Measurements from ENCODE around the gene PRR5L. TPM values are rescaled to one million over a fixed set of nuclear protein-coding genes. Genes with fewer than 3 reads are reported as not detected.

PRR5L gene
- total RNA-seq, 4 donors from 2014 or later, result 4.7 to 11.5 (median 6.0) TPM

DNA sequence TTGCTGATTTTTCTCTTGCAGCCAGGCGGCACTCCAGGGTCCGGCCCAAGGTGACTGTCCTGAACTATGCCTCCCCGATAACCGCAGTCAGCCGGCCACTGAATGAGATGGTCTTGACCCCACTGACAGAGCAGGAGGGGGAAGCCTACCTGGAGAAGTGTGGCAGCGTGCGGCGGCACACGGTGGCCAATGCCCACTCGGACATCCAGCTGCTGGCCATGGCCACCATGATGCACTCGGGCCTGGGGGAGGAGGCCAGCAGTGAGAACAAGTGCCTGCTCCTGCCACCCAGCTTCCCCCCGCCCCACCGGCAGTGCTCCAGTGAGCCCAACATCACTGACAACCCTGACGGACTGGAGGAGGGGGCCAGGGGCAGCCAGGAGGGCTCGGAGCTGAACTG is 166.2 kb downstream of the PRR5L start:
- H3K27ac ChIP-seq, result no peak overlapping the region
- H3K27me3 ChIP-seq, result no peaks in the 10 kb centered on the region
- no peak for DNase-seq
- intact Hi-C loops (cut with DNase I), result no loop called here
- TF ChIP-seq, protein P1, sequence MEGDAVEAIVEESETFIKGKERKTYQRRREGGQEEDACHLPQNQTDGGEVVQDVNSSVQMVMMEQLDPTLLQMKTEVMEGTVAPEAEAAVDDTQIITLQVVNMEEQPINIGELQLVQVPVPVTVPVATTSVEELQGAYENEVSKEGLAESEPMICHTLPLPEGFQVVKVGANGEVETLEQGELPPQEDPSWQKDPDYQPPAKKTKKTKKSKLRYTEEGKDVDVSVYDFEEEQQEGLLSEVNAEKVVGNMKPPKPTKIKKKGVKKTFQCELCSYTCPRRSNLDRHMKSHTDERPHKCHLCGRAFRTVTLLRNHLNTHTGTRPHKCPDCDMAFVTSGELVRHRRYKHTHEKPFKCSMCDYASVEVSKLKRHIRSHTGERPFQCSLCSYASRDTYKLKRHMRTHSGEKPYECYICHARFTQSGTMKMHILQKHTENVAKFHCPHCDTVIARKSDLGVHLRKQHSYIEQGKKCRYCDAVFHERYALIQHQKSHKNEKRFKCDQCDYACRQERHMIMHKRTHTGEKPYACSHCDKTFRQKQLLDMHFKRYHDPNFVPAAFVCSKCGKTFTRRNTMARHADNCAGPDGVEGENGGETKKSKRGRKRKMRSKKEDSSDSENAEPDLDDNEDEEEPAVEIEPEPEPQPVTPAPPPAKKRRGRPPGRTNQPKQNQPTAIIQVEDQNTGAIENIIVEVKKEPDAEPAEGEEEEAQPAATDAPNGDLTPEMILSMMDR (IDR thresholded peaks at IDR 0.05), result no peak
- no peak for TF ChIP-seq POLR2A (IDR thresholded peaks at IDR 0.05)
- H3K9me3 ChIP-seq, result no peaks in the 10 kb centered on the region
- no peaks in the 10 kb centered on the region for H3K4me1 ChIP-seq
- no peaks in the 10 kb centered on the region for H3K36me3 ChIP-seq
- WGBS, 2 donors, result 89 to 98% methylated on average over 5 to 10 of the region's 15 CpGs
- no peak overlapping the region for H3K4me3 ChIP-seq (replicated peaks in 1 of 3)

DNA sequence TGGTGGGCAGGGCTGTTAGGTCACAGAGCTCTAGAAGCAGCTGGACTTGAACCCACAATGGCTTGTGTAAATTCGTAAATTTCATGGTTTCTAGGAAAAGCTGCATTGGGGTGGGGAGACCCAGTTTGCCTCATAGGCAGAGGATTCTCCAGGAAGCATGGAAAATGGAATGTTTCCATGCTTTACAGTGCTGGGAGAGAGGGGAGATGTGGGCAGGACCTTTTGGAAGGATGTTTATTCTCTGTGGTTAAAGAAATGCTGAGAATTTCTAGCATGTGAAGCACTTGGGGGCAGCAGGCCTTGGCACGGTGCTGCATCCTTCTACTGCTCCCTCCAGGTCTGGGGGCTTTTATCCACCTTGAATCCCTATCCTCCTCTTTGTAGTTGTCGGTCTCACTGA is 167.7 kb downstream of the PRR5L start:
- intact Hi-C loops (cut with DNase I), result no loop called here
- 57 to 61% methylated on average over 3 of the region's 3 CpGs for WGBS, 2 donors

DNA sequence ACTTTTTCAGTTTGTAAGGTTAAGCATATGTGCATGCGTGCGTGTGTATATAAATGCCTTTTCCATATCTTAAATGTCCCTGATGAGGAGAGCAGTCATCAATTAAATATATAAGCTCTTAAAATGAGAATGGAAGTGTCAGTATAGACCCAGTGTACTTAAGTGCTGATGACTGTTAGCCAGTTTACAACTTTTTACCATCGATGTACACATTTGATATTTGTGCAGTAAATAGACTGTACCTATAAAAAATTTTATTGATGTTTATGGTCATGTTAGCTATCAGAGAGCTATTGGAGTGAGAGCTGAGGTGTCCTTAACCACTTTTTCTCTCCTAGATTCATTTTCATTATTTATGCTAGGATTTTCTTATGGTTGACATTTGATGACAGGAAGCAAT is 168.6 kb downstream of the PRR5L start:
- TF ChIP-seq POLR2A (IDR thresholded peaks at IDR 0.05), result no peak
- TF ChIP-seq, protein P1 (IDR thresholded peaks at IDR 0.05), result no peak
- Histone ChIP-seq H3K4me3 (replicated peaks in 1 of 3) (no peak overlapping the region), H3K27ac (no peak overlapping the region), H3K27me3 (no peaks in the 10 kb centered on the region), H3K9me3 (no peaks in the 10 kb centered on the region), H3K36me3 (no peaks in the 10 kb centered on the region), H3K4me1 (no peaks in the 10 kb centered on the region)
- DNase-seq, result no peak
- intact Hi-C loops (cut with DNase I), result no loop called here
- WGBS, 2 donors, result 79 to 81% methylated on average over 3 of the region's 3 CpGs

More for the DNA sequence above, 167.7 kb downstream of the PRR5L start:
- H3K27me3 ChIP-seq, result no peaks in the 10 kb centered on the region
- H3K36me3 ChIP-seq, result no peaks in the 10 kb centered on the region
- no peak overlapping the region for H3K4me3 ChIP-seq (replicated peaks in 1 of 3)
- H3K4me1 ChIP-seq, result no peaks in the 10 kb centered on the region
- H3K9me3 ChIP-seq, result no peaks in the 10 kb centered on the region
- no peak for DNase-seq
- no peak overlapping the region for H3K27ac ChIP-seq
- TF ChIP-seq, protein P1 (IDR thresholded peaks at IDR 0.05), result no peak
- no peak for TF ChIP-seq POLR2A (IDR thresholded peaks at IDR 0.05)

DNA sequence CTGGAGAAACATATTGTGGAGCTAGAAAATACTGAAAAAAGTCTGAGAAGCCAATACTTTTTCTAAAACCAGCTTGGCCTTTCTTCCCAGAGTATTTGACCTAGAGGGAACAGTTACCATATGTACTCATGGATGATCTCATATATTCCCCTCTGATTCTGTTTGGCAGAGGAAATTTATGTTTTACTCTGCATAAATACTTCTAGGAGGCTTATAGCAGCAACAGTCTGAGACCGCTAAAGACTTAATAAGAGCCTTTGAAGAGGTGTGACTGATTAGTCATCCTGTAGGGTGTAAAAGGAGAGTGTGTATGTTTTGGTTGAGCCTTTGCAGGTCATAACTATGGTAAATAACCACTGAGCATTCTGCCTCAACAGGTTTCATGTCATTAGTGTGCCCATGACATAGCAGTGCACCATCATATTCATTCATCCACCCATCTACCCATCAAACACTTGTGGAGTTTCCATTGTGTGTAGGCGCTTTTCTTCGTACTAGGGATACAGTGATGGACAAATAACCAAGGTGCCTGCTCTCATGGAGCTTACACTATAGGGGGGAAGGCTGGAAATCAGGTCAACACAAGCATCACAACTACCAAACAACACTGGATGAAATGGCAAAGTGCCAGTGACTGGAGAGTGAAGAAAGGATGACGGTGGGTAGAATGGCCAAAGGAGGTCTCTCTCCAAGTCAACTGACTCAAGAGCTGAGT is 169.5 kb downstream of the PRR5L start:
- DNase-seq, result no peak
- 92 to 97% methylated on average over 4 of the region's 4 CpGs for WGBS, 2 donors
- no peak overlapping the region for H3K27ac ChIP-seq
- H3K4me1 ChIP-seq, result peaks cover 0 to 5% of the 10 kb centered on the region in 2 donors
- no peaks in the 10 kb centered on the region for H3K27me3 ChIP-seq
- H3K9me3 ChIP-seq, result no peaks in the 10 kb centered on the region
- H3K36me3 ChIP-seq, result no peaks in the 10 kb centered on the region
- no peak for TF ChIP-seq POLR2A (IDR thresholded peaks at IDR 0.05)
- TF ChIP-seq, protein P1 (IDR thresholded peaks at IDR 0.05), result no peak
- intact Hi-C loops (cut with DNase I), result no loop called here
- no peak overlapping the region for H3K4me3 ChIP-seq (replicated peaks in 1 of 3)

DNA sequence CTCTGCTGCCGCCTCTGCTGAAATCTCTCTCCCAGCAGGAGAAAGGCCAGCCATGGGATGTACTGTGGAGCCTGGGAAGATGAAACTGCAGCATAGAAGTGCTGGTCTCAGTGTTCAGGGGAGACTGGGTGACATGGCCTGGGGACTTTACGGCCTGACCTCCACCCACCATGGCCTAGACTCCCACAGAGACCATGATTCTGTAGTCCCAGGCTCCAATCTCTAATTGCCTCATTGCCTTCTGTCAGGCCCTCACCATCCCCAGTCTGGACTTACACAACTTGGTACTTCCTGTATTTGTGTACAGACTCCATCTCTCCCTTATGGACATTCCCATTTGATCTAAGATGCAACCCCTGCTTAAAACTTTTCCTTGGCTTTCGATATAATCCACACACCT is 170.9 kb downstream of the PRR5L start:
- intact Hi-C loops (cut with DNase I), result no loop called here
- peaks cover 0 to 5% of the 10 kb centered on the region in 2 donors for H3K4me1 ChIP-seq
- no peaks in the 10 kb centered on the region for H3K9me3 ChIP-seq
- H3K36me3 ChIP-seq, result no peaks in the 10 kb centered on the region
- no peaks in the 10 kb centered on the region for H3K27me3 ChIP-seq
- H3K27ac ChIP-seq, result no peak overlapping the region
- no peak overlapping the region for H3K4me3 ChIP-seq (replicated peaks in 1 of 3)
- no peak for TF ChIP-seq POLR2A (IDR thresholded peaks at IDR 0.05)
- TF ChIP-seq, protein P1 (IDR thresholded peaks at IDR 0.05), result no peak
- 93 to 96% methylated on average over 3 of the region's 3 CpGs for WGBS, 2 donors
- DNase-seq, result no peak

All from thyroid gland (tissue), 4 donors.